HG03342 (cell line): ENCODE measurements around the gene LRP3.
"Not testable (repeated sequence)": the region's sequence is repeated elsewhere in the genome, so short reads cannot be mapped to it uniquely, and the experiment has no call there.

Experiments used
- ATAC-seq: cut with Tn5 transposase; IDR thresholded peaks from one replicate; pipeline ENCODE4 v1.9.1; 2021; ENCODE audit warnings: mild to moderate bottlenecking, moderate library complexity; ENCODE audit not compliant: unreplicated experiment

LRP3 gene

GRCh38 chr19:33175886-33176669, 18.1 kb upstream of the LRP3 start:
- peak; percentile 4 for ATAC-seq

GRCh38 chr19:33176670-33177416, 17.3 kb upstream of the LRP3 start:
- ATAC-seq = peak; percentile 84

GRCh38 chr19:33177417-33177979, 16.6 kb upstream of the LRP3 start:
- ATAC-seq = peak; percentile 25

GRCh38 chr19:33186431-33187182, 7.5 kb upstream of the LRP3 start:
- no peak for ATAC-seq

- ATAC-seq = no peak
Observed at GRCh38 chr19:33187183-33187540, 7.0 kb upstream of the LRP3 start.

GRCh38 chr19:33189453-33189852, 4.7 kb upstream of the LRP3 start:
- no peak for ATAC-seq

- ATAC-seq = not testable (repeated sequence)
Observed at GRCh38 chr19:33191092-33191491, 3.0 kb upstream of the LRP3 start.

- no peak for ATAC-seq
Observed at GRCh38 chr19:33191501-33191900, 2.6 kb upstream of the LRP3 start.

GRCh38 chr19:33192010-33192409, 2.1 kb upstream of the LRP3 start:
- ATAC-seq = no peak

- no peak for ATAC-seq
Observed at GRCh38 chr19:33193269-33193864, 763 bp upstream of the LRP3 start.

- no peak for ATAC-seq
Observed at GRCh38 chr19:33194532-33194885, 379 bp downstream of the LRP3 start.

GRCh38 chr19:33194886-33195644, 935 bp downstream of the LRP3 start:
- ATAC-seq = no peak

- ATAC-seq = no peak
Observed at GRCh38 chr19:33195645-33196347, 1.7 kb downstream of the LRP3 start.

- no peak for ATAC-seq
Observed at GRCh38 chr19:33196446-33197193, 2.5 kb downstream of the LRP3 start.

- no peak for ATAC-seq
Observed at GRCh38 chr19:33197591-33198000, 3.5 kb downstream of the LRP3 start.

- ATAC-seq = no peak
Observed at GRCh38 chr19:33198169-33198568, 4.0 kb downstream of the LRP3 start.

GRCh38 chr19:33199441-33200265, 5.5 kb downstream of the LRP3 start:
- no peak for ATAC-seq

- no peak for ATAC-seq
Observed at GRCh38 chr19:33201473-33201872, 7.3 kb downstream of the LRP3 start.
